ENCODE data around the gene SUSD6. TPM values are rescaled to one million over a fixed set of nuclear protein-coding genes. Genes with fewer than 3 reads are reported as not detected.
A peak's percentile ranks its signal among the peaks of the same experiment; 100 is the strongest.

The SUSD6 gene
- total RNA-seq, 1 donor from 2014 or later, result 22.3 TPM

GRCh38 chr14:69661194-69661537 lies 49.8 kb downstream of the SUSD6 start:
- Mint-ChIP-seq H3K27me3 (no peaks in the 10 kb centered on the region), H3K27ac (no peak overlapping the region), H3K36me3 (ENCODE audit: insufficient read depth) (peaks cover 9% of the 10 kb centered on the region), H3K4me1 (ENCODE audit: low read depth) (peaks cover 70% of the 10 kb centered on the region), H3K9me3 (ENCODE audit: low read depth) (no peaks in the 10 kb centered on the region), H3K4me3 (ENCODE audit: low read depth) (no peak overlapping the region)
- no peak for DNase-seq (ENCODE audit: low spot score, unreplicated experiment)
- TF ChIP-seq, protein P1, sequence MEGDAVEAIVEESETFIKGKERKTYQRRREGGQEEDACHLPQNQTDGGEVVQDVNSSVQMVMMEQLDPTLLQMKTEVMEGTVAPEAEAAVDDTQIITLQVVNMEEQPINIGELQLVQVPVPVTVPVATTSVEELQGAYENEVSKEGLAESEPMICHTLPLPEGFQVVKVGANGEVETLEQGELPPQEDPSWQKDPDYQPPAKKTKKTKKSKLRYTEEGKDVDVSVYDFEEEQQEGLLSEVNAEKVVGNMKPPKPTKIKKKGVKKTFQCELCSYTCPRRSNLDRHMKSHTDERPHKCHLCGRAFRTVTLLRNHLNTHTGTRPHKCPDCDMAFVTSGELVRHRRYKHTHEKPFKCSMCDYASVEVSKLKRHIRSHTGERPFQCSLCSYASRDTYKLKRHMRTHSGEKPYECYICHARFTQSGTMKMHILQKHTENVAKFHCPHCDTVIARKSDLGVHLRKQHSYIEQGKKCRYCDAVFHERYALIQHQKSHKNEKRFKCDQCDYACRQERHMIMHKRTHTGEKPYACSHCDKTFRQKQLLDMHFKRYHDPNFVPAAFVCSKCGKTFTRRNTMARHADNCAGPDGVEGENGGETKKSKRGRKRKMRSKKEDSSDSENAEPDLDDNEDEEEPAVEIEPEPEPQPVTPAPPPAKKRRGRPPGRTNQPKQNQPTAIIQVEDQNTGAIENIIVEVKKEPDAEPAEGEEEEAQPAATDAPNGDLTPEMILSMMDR (IDR thresholded peaks at IDR 0.05; ENCODE audit: unreplicated experiment), result no peak

DNA sequence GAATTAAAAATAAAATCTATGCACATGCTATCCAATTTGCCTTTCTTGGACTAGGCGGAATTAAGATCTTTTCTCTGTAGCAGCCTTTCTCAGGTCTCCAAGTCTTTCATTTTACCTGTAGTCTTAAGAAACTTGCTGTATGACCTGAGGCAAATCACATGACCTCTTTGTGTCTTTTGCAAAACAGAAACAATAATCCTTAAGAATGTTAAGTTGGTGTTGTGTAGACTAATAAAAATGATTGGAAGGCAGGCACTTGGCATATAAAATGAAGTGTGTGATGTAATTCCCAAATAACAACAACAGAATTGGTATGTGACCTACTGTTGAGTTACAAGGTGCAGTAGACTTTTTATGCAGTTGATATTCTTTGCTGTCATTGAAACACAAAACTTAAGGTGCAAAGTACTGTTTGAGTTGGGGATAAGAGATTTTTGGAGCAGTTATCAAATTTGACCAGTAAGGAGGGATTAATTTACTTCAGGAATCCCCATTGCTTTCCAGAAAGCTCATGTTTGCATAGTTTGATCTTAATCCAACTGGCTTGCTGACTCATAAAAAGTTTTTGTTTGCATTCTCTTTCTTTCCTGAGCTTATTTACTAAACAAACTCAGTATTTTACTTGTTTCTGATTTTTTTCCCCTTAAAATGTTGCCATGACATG lies 51.4 kb downstream of the SUSD6 start:
- TF ChIP-seq, protein P1 (IDR thresholded peaks at IDR 0.05; ENCODE audit: unreplicated experiment), result no peak
- no peaks in the 10 kb centered on the region for H3K27me3 Mint-ChIP-seq
- H3K9me3 Mint-ChIP-seq (ENCODE audit: low read depth), result no peaks in the 10 kb centered on the region
- DNase-seq (ENCODE audit: low spot score, unreplicated experiment), result no peak
- peak overlapping the region; percentile 15 for H3K4me3 Mint-ChIP-seq (ENCODE audit: low read depth)
- peaks cover 72% of the 10 kb centered on the region for H3K4me1 Mint-ChIP-seq (ENCODE audit: low read depth)
- H3K27ac Mint-ChIP-seq, result peak overlapping the region; percentile 88
- peaks cover 11% of the 10 kb centered on the region for H3K36me3 Mint-ChIP-seq (ENCODE audit: insufficient read depth)

DNA sequence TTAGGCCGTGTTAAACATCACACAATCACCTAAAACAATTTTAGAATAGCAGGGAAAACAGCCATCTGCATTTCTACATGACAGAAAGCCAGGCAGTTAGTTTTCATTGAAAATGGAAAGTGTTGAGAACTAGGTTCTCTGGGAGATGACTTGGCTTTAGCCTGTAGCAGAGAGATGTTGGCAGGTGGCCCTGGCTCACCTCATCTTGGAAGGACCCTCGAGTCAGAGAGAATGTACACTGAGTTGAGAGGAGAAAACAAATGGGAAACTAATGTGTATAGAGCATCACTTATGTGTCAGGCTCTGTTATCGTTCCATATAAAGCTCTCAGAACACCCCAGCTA lies 51.9 kb downstream of the SUSD6 start:
- no peaks in the 10 kb centered on the region for H3K27me3 Mint-ChIP-seq
- TF ChIP-seq, protein P1 (IDR thresholded peaks at IDR 0.05; ENCODE audit: unreplicated experiment), result no peak
- H3K4me3 Mint-ChIP-seq (ENCODE audit: low read depth), result no peak overlapping the region
- H3K27ac Mint-ChIP-seq, result peak overlapping the region; percentile 88
- no peaks in the 10 kb centered on the region for H3K9me3 Mint-ChIP-seq (ENCODE audit: low read depth)
- no peak for DNase-seq (ENCODE audit: low spot score, unreplicated experiment)
- H3K36me3 Mint-ChIP-seq (ENCODE audit: insufficient read depth), result peaks cover 11% of the 10 kb centered on the region
- H3K4me1 Mint-ChIP-seq (ENCODE audit: low read depth), result peaks cover 67% of the 10 kb centered on the region

DNA sequence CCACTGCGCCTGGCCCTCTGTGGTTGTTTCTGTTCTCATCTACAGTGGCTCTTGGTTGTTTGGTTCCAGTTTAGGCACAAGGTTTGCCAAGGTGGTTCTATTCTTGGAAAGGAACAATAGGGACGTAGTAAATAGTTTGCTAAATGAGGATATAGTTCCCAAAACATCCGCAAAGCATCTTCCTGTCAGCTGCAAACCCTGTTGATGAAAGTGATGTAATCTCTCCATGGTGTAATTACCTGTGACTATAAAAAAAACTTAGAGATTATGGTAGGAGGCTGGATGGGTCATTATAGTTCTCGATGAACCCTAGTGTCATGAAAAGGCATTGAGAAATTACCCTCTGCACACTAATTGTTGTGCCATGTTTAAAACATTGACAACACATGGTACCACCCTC lies 52.9 kb downstream of the SUSD6 start:
- peaks cover 58% of the 10 kb centered on the region for H3K4me1 Mint-ChIP-seq (ENCODE audit: low read depth)
- peaks cover 11% of the 10 kb centered on the region for H3K36me3 Mint-ChIP-seq (ENCODE audit: insufficient read depth)
- no peak overlapping the region for H3K4me3 Mint-ChIP-seq (ENCODE audit: low read depth)
- DNase-seq (ENCODE audit: low spot score, unreplicated experiment), result no peak
- H3K27ac Mint-ChIP-seq, result peak overlapping the region; percentile 10
- no peaks in the 10 kb centered on the region for H3K27me3 Mint-ChIP-seq
- TF ChIP-seq, protein P1 (IDR thresholded peaks at IDR 0.05; ENCODE audit: unreplicated experiment), result no peak
- H3K9me3 Mint-ChIP-seq (ENCODE audit: low read depth), result no peaks in the 10 kb centered on the region

- peak overlapping the region; percentile 92 for H3K27ac Mint-ChIP-seq
Measured at GRCh38 chr14:69664865-69665526, 53.6 kb downstream of the SUSD6 start.

More at GRCh38 chr14:69664865-69665526, 53.6 kb downstream of the SUSD6 start:
- no peak for DNase-seq (ENCODE audit: low spot score, unreplicated experiment)
- TF ChIP-seq, protein P1 (IDR thresholded peaks at IDR 0.05; ENCODE audit: unreplicated experiment), result no peak
- Mint-ChIP-seq H3K9me3 (ENCODE audit: low read depth) (no peaks in the 10 kb centered on the region), H3K4me1 (ENCODE audit: low read depth) (peaks cover 60% of the 10 kb centered on the region), H3K4me3 (ENCODE audit: low read depth) (no peak overlapping the region), H3K27me3 (no peaks in the 10 kb centered on the region), H3K36me3 (ENCODE audit: insufficient read depth) (peaks cover 9% of the 10 kb centered on the region)

All from progenitor cell of endocrine pancreas (in vitro differentiated cells).